Measurements from ENCODE around the gene CHKA.

The CHKA gene

DNA sequence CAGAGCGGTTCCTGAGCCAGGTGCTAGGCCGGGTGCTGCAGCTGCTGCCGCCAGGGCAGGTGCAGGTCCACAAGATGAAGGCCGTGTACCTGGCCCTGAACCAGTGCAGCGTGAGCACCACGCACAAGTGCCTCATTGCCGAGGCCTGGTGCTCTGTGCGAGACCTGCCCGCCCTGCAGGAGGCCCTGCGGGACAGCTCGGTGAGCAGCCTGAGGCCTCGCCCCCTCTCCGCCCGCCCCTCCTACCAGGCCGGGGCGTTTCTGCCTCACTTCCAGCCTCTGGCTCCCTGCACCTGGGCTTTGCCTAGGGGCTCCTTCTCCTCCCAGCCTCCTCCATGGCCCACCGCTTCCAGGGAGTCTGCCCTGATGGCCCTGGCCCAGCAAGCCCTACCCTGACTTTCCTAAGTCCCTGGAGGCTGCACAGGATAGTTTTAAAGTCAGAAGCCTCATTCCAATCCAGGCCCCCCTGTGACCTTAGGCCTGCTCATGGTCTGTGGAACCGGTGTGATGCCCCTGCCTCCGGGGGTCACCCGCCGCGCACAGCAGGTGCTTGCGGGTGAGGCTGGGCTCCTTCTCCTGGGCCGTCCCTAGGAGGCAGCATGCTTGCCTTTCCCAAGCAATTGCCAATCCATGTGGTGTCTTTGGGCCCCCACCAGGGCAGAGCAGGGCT is 76.9 kb downstream of the CHKA start:
- DNase-seq (ENCODE audit: low read depth in 2 of 2), result no peak

- no peak for DNase-seq (ENCODE audit: low read depth in 2 of 2)
These were observed 77.6 kb downstream of the CHKA start for GRCh38 chr11:68043349-68044144.

DNA sequence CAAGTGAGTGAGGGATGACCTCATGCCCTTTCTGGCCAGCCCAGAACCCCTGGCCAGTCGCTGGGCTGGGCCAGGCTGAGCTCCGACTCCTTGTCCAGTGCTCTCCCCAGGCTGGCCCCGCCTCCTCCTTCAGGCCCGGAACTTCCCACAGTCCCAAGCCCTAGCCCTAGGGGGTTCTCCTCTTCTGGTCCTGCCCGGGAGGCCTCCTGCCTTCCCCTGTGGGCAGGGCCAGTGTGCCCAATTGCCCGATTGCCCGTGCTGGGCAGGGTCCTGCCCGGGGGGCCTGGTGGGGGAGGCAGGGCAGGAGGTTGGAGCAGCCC is 78.2 kb downstream of the CHKA start:
- DNase-seq (ENCODE audit: low read depth in 2 of 2), result no peak

GRCh38 chr11:68042219-68043028 is 78.8 kb downstream of the CHKA start:
- DNase-seq (ENCODE audit: low read depth in 2 of 2), result no peak

GRCh38 chr11:68041617-68042218 is 79.5 kb downstream of the CHKA start:
- DNase-seq (ENCODE audit: low read depth in 2 of 2), result no peak

DNA sequence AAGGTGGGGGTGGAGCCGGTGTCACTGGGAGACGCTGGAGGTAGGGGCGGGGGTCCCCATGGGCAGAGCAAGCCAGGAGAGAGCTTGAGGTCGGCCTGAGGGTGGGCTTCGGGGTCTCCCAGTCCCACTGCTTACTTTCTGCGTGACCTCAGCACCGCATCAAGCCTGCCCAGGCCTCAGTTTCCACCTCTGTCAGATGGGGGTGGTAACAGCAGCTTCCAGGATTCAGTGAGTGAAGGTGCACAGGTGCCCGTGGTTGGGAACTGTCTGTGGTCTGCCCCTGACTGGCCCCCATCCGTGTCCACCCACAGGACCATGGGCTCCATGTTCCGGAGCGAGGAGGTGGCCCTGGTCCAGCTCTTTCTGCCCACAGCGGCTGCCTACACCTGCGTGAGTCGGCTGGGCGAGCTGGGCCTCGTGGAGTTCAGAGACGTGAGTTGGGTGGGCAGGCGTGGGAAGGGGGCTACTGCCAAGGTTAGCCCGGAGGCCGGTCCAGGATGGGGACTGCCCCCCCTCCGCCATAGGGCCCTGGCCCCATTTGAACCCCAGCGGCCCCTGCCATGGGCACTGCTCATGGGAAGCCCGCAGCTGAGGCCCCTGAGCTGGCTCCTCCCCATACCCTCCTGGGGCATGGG is 80.1 kb downstream of the CHKA start:
- no peak for DNase-seq (ENCODE audit: low read depth in 2 of 2)

DNA sequence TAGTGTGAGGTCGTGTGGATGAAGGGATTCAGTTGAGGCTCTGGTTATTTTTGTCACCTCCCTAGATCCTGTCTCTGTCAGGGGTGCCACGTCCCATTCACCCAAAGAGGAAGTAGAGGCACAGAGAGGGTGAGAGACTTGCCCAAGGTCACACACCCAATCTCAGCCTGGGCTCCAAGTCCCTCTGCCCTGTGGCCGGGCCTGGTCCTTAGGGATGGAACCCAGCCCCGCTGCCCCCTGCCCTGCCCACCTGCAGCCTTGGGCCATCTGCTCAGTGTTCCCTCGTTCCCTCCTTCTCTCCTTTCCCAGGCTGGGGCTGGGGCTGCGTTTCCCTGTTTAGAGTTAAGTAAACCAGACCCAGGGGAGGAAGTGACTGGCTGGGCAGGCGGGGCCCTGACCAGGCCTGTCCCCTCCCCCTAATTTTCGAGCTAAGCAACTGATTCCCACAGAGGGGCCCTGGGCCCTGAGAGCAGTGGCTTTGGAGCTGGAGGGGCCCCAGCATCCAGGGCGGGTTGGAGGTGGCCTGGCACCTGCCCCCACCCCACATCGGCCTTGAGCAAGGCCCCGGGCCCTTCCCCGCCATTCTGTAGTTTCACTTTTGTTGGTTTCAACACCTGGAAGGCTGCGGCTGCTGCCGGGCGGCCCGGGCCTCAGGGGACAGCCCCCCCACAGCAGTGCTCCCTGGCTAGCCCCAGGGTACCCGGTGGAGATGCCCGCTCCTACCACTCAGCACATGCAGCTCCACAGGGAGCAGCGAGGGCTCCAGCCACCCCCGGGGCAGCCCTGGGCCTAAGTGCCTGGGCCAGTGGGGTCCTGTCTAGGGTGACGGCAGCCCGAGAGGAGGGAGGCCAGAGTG is 80.9 kb downstream of the CHKA start:
- DNase-seq (ENCODE audit: low read depth in 2 of 2), result no peak

- no peak for DNase-seq (ENCODE audit: low read depth in 2 of 2)
These were observed 81.6 kb downstream of the CHKA start for GRCh38 chr11:68039526-68040086.

DNA sequence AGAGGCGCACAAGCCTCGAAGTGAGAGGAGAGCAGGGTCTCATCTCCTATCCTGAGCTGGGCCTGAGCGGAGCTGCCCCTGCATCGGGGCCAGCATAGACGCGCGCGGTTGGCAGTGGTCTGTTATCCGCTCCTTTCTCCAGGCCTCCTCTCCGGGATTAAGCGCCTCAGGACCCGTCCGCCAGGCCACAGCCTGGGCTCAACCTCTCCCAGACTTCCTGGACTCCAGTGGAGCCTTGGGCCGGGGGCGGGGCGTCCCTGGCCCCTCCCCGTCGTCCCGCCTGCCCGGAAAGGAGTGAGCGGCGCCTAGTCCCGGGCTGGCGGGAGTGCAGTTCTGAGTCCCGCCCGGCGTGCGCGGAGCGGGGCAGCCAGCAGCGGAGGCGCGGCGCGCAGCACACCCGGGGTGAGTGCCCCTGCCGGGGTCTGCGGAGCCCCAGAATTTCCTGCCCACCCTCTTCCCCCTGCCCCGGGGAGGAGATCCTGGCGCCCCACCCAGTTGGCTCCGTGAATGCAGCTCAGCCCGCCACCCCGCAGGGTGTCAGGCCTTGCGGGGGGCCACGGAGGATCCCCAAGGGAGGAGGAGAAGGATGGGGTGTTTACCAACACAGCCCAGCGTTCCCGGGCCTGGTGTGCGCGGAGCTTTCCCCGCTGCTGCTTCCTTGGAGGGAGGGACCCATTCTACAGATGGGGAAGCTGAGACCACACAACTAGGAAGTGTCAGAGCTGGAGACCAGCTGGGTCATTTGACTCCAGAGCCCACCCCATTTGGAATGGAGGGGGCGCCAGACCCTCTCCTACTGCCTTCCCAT is 82.3 kb downstream of the CHKA start, which contains the start of gene TCIRG1:
TSS of gene TCIRG1 (plus strand) at position 308 of the 808 bp plus-strand sequence. CDS start 2,247 bp downstream, outside the sequence.
- DNase-seq (ENCODE audit: low read depth in 2 of 2), result peak in 1 of 2 donors; percentile 17

GRCh38 chr11:68038226-68038717 is 82.9 kb downstream of the CHKA start:
- DNase-seq (ENCODE audit: low read depth in 2 of 2), result no peak

GRCh38 chr11:68037411-68038225 is 83.6 kb downstream of the CHKA start:
- DNase-seq (ENCODE audit: low read depth in 2 of 2), result no peak

DNA sequence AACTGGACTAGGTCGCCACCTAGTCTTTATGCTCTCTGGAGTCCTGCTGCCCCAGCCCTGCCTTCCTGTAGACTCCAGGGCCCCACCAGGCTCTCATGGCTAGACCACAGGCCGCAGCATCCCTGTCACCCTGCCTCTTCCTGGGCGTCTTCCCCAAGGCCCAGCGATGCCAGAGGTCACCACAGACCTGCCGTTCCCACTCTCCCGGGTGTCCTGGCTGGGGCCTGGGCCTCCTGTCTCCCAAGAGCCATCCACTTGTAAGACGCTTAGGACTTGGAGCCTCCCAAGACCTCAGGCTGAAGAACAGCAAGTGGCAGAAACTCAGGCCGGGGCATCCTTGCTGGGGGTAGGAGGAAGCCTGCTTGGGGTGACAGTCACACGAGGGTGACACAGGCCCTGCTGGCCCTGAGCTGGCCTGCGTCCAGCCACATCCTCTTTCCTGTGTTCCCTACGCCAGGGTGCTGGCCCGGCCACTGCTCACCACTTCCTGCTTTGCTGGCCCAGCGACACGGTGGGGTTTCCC is 84.4 kb downstream of the CHKA start:
- no peak for DNase-seq (ENCODE audit: low read depth in 2 of 2)

DNA sequence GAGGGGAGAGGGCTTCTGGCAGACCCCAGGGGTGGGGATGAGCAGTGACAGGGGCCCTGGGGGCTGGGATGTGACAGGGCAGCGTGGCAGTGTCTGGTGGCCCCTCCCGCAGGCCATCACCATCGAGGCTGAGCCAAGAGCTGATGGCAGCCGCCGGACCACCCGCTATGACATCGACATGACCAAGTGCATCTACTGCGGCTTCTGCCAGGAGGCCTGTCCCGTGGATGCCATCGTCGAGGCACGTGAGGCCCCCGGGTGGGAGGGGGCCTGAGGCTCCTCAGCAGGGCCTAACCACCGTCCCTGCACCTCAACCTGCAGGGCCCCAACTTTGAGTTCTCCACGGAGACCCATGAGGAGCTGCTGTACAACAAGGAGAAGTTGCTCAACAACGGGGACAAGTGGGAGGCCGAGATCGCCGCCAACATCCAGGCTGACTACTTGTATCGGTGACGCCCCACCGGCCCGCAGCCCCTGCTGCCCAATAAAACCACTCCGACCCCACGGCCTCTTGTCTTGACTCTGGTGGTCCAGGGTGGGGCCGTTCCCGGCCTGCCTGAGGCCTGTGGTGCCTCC is 85.0 kb downstream of the CHKA start:
- no peak for DNase-seq (ENCODE audit: low read depth in 2 of 2)

DNA sequence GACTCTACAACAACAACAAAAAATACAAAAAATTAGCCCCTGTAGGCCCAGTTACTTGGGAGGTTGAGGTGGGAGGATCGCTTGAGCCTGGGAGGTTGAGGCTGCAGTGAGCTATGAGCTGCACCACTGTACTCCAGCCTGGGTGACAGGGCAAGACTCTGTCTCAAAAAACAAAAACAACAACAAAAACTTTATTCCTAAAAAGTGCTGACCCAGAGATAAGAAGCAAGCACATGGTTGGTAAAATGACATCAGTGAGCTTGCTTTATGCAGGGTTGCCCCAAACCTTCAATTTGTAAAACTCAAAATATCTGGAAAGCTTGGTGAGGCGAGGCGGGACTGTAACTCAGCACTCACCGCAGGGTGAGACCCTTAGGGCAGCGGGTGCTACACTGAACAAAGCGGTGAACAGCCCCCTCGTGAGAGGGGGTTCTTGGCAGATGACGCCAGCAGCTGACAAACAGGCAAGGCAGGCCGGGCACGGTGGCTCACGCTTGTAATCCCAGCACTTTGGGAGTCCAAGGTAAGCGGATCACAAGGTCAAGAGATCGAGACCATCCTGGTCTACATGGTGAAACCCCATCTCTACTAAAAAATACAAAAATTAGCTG is 85.8 kb downstream of the CHKA start:
- DNase-seq (ENCODE audit: low read depth in 2 of 2), result no peak

DNA sequence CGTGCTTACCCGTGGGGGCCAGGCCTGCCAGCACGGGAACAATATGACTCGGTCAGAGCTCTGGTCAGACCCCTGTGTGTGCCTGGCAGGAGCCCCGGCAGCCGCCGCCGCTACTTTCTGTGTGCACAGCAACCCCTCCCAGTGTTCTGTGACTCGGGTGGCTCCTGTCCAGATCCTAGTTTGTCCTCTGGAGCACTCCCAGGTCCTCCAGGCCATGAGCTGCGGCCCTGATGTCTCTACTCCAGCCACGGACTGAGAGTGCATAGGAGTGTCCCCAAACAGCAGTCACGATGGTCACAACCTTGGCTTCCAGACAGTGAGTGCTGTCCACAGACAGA is 87.5 kb downstream of the CHKA start:
- no peak for DNase-seq (ENCODE audit: low read depth in 2 of 2)

DNA sequence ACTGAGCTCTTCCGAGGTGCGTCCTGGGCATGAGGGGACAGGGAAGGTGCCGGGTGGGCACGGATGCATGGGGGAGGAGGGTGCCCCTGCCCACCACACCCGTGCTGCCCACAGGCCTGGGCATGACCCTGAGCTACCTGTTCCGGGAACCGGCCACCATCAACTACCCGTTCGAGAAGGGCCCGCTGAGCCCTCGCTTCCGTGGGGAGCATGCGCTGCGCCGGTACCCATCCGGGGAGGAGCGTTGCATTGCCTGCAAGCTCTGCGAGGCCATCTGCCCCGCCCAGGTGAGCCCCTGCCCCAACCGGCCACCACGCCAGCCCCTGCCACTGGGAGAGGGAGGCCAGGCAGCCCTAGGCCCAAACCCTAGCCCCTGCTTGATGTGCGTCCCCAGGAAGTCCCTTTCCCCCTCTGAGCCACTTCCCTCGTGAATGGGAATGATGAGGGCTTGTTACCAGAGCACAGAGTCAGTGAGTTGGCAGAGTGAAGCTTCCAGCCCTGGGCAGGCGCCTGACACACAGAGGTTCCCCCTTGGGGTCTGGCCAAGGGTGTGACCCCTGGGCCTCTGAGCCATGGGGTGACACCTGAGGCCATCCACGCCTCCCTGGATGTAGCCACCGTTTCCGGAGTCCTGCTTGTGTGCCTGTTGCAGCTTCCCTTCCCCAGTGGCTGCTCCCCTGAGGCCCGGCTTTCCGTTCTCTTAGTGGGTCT is 88.0 kb downstream of the CHKA start:
- DNase-seq (ENCODE audit: low read depth in 2 of 2), result no peak

DNA sequence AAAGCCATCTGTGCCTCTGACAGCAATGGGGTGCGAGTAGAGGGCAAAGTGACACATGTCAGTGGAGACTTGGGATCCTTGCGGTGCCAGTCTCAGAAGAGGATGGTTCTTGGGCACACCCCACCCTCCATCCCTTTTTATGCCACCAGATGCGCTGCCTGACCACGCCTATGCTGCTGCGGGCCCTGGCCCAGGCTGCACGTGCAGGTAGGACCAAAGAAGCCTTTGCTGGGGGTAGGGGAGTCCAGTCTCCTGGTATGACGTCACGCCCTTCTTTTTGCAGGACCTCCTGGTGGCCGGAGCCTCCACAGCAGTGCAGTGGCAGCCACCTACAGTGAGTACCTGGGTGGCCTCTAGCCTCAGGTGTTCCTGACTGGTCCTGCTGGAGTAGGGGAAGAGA is 89.2 kb downstream of the CHKA start:
- no peak for DNase-seq (ENCODE audit: low read depth in 2 of 2)

All from stimulated activated CD8-positive, alpha-beta memory T cell treated with anti-CD3 and anti-CD28 coated beads, Interleukin-2, amount 100 ng/mL, for 1 hour (primary cell).